HepG2 (cell line): Measurements from ENCODE around the gene ZSWIM8. TPM values are rescaled to one million over a fixed set of nuclear protein-coding genes. Genes with fewer than 3 reads are reported as not detected.

ENCODE experiments used
- AGO1 ChIP-seq: fragments of 200-400 bp; formaldehyde crosslinking; IDR thresholded peaks from 2 replicates; pipeline ENCODE4 v1.6.1; 2017; ENCODE audit warnings: mild to moderate bottlenecking, low read depth, low read length, moderate library complexity; ENCODE audit not compliant: poor library complexity, severe bottlenecking
- AHR ChIP-seq: IDR thresholded peaks from 2 replicates; pipeline ENCODE4 v1.6.1; 2018; ENCODE audit warnings: missing genetic modification reagents, missing compliant biosample characterization
- ATF1 ChIP-seq: IDR thresholded peaks from 2 replicates; pipeline ENCODE4 v1.6.1; 2016; ENCODE audit warnings: mild to moderate bottlenecking, control low read depth
- BATF2 ChIP-seq: sonication (generic); formaldehyde crosslinking; IDR thresholded peaks from 2 replicates; pipeline ENCODE4 v1.8.0; 2022; ENCODE audit warnings: mild to moderate bottlenecking, missing genetic modification reagents, moderate library complexity
- CTCF ChIP-seq: sonication (generic); formaldehyde crosslinking; IDR thresholded peaks from 2 replicates; pipeline ENCODE4 v1.5.0; 2020; ENCODE audit warnings: mild to moderate bottlenecking, missing genetic modification reagents, moderate library complexity
- DMAP1 ChIP-seq: IDR thresholded peaks from 2 replicates; pipeline ENCODE4 v1.6.1; 2016
- GPBP1L1 ChIP-seq: sonication (generic); formaldehyde crosslinking; IDR thresholded peaks from 2 replicates; pipeline ENCODE4 v1.5.0; 2020; ENCODE audit warnings: mild to moderate bottlenecking, missing genetic modification reagents
- JUN ChIP-seq: sonication (generic); formaldehyde crosslinking; IDR thresholded peaks from 2 replicates; pipeline ENCODE4 v1.4.0; 2020; ENCODE audit warnings: mild to moderate bottlenecking, missing genetic modification reagents
- MIXL1 ChIP-seq: IDR thresholded peaks from 2 replicates; pipeline ENCODE4 v1.6.1; 2016
- NR0B2 ChIP-seq: sonication (generic); formaldehyde crosslinking; IDR thresholded peaks from 2 replicates; pipeline ENCODE4 v1.4.0; 2020; ENCODE audit warnings: mild to moderate bottlenecking, missing genetic modification reagents
- PCBP2 ChIP-seq: fragments of 200-400 bp; formaldehyde crosslinking; optimal IDR thresholded peaks from 2 replicates; pipeline ENCODE3; 2018; ENCODE audit warnings: low read length, low read depth; ENCODE audit not compliant: poor library complexity, severe bottlenecking
- THYN1 ChIP-seq: sonication (generic); formaldehyde crosslinking; IDR thresholded peaks from 2 replicates; pipeline ENCODE4 v1.8.1; 2023; ENCODE audit warnings: low read depth, mild to moderate bottlenecking, moderate library complexity, missing genetic modification reagents, borderline replicate concordance
- ZNF503 ChIP-seq: sonication (generic); formaldehyde crosslinking; IDR thresholded peaks from 2 replicates; pipeline ENCODE4 v1.4.0; 2020; ENCODE audit warnings: missing genetic modification reagents
- ZNF546 ChIP-seq: sonication (generic); formaldehyde crosslinking; conservative IDR thresholded peaks from 2 replicates; pipeline ENCODE4 v1.8.1; 2023; ENCODE audit warnings: mild to moderate bottlenecking, missing genetic modification reagents
- ZNF552 ChIP-seq: sonication (generic); formaldehyde crosslinking; IDR thresholded peaks from 2 replicates; pipeline ENCODE4 v1.9.0; 2022; ENCODE audit warnings: missing genetic modification reagents, mild to moderate bottlenecking, borderline replicate concordance
- polyA plus RNA-seq, 8 experiments: library from polyadenylated mRNA; depleted of rRNA in 3 of 8; stranded (reverse) in 7 of 8; unstranded in 1 of 8; fragments of >200 nt; fragmentation: Illumina TruSeq in 4 of 8; extraction: Trizol in 4 of 8; gene quantifications; 2 replicates each; pipeline versions ENCODE4 v1.2.1 to v1.2.3, GENCODE V29; 2011 to 2016; ENCODE audit warnings: low read depth in 4 of 8, missing spikeins in 1 of 8, mixed read lengths in 1 of 8; ENCODE audit not compliant: insufficient read depth in 1 of 8
- total RNA-seq, 5 experiments: library from RNA; depleted of rRNA; stranded (reverse); fragments of >200 nt; fragmentation: Illumina TruSeq; extraction: Trizol; gene quantifications; 2 replicates each; pipeline ENCODE4 v1.2.3, GENCODE V29; 2016; ENCODE audit warnings: low read depth in 1 of 5
- TF ChIP-seq, protein P1 (sequence below): sonication (generic); formaldehyde crosslinking; IDR thresholded peaks from 2 replicates; pipeline ENCODE4 v1.5.0; 2020; ENCODE audit warnings: mild to moderate bottlenecking, missing genetic modification reagents
- TF ChIP-seq, protein P2 (sequence below): sonication (generic); formaldehyde crosslinking; IDR thresholded peaks from 2 replicates; pipeline ENCODE4 v1.8.1; 2023; ENCODE audit warnings: mild to moderate bottlenecking, inconsistent platforms, moderate library complexity, missing genetic modification reagents, borderline replicate concordance

The ZSWIM8 gene
- total and polyA plus RNA-seq, 2 of the 13 experiments (the other 11 are each of a cell fraction or from before 2014, with no cell fraction given): 39.9 to 98.2 TPM

- TF ChIP-seq GPBP1L1 (CRISPR knock-in tag) (no peak), DMAP1 (CRISPR knock-in tag) (peak; percentile 92), ZNF546 (CRISPR knock-in tag) (peak; percentile 77; the same call in 1 of the 2 replicates), NR0B2 (CRISPR knock-in tag) (no peak; the same call in 1 of the 2 replicates), MIXL1 (CRISPR knock-in tag) (no peak; the same call in 1 of the 2 replicates), THYN1 (CRISPR knock-in tag) (no peak), CTCF (no peak; the same call in 1 of the 2 replicates), AGO1 (no peak), AHR (CRISPR knock-in tag) (peak; percentile 81; the same call in 1 of the 2 replicates), ZNF552 (0 out of 2 replicates have a peak, but pooled peaks have one; percentile 24), ATF1 (CRISPR knock-in tag) (no peak), PCBP2 (no peak), BATF2 (CRISPR knock-in tag) (no peak), JUN (CRISPR knock-in tag) (no peak), ZNF503 (CRISPR knock-in tag) (peak; percentile 64; the same call in 1 of the 2 replicates)
- TF ChIP-seq, protein P1, sequence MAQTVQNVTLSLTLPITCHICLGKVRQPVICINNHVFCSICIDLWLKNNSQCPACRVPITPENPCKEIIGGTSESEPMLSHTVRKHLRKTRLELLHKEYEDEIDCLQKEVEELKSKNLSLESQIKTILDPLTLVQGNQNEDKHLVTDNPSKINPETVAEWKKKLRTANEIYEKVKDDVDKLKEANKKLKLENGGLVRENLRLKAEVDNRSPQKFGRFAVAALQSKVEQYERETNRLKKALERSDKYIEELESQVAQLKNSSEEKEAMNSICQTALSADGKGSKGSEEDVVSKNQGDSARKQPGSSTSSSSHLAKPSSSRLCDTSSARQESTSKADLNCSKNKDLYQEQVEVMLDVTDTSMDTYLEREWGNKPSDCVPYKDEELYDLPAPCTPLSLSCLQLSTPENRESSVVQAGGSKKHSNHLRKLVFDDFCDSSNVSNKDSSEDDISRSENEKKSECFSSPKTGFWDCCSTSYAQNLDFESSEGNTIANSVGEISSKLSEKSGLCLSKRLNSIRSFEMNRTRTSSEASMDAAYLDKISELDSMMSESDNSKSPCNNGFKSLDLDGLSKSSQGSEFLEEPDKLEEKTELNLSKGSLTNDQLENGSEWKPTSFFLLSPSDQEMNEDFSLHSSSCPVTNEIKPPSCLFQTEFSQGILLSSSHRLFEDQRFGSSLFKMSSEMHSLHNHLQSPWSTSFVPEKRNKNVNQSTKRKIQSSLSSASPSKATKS (CRISPR knock-in tag): no peak; the same call in 1 of the 2 replicates
- TF ChIP-seq, protein P2, sequence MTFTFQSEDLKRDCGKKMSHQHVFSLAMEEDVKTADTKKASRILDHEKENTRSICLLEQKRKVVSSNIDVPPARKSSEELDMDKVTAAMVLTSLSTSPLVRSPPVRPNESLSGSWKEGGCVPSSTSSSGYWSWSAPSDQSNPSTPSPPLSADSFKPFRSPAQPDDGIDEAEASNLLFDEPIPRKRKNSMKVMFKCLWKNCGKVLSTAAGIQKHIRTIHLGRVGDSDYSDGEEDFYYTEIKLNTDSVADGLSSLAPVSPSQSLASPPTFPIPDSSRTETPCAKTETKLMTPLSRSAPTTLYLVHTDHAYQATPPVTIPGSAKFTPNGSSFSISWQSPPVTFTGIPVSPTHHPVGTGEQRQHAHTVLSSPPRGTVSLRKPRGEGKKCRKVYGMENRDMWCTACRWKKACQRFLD (CRISPR knock-in tag): peak; percentile 86; the same call in 1 of the 2 replicates
Observed at GRCh38 chr10:73781879-73782748, 3.3 kb upstream of the ZSWIM8 start, which contains the start of gene CHCHD1 (continued).
